SK-N-SH (cell line): ENCODE data around the gene ARHGEF39. TPM values are rescaled to one million over a fixed set of nuclear protein-coding genes. Genes with fewer than 3 reads are reported as not detected.

ENCODE experiments used
- CTCF ChIA-PET: fragments of 300-600, 350-600 bp; formaldehyde crosslinking; extraction: SDS; loops from one replicate; lab custom pipeline; 2021; lab: Yijun Ruan, JAX
- POLR2A ChIA-PET: fragments of 350-600 bp; sonication (Branson Sonifier 250); formaldehyde crosslinking; extraction: SDS; loops from one replicate; lab custom pipeline; 2020; ENCODE audit warnings: antibody characterized with exemption, inconsistent platforms; lab: Yijun Ruan, JAX
- DNase-seq: peaks from one replicate; pipeline ENCODE4 v3.0.0; 2012
- H2AFZ ChIP-seq: fragments of 200-600 bp; sonication (generic); 2 replicates; pipeline ENCODE4 v1.8.1; 2016; ENCODE audit warnings: antibody characterized with exemption, mild to moderate bottlenecking, low read depth
- H3F3A ChIP-seq: fragments of 200-600 bp; sonication (generic); replicated peaks from 2 replicates; pipeline ENCODE3; 2016; ENCODE audit warnings: antibody characterized with exemption, mild to moderate bottlenecking; ENCODE audit not compliant: insufficient read depth
- H3K27ac ChIP-seq, 2 experiments: fragments of 200-500 bp in 1 of 2; fragments of 200-600 bp in 1 of 2; sonication (Bioruptor generic) in 1 of 2; sonication (generic), shearing (Covaris generic) in 1 of 2; 2 replicates each; pipeline versions ENCODE4 v1.5.1 to v1.6.1; 2014 to 2016; ENCODE audit warnings: low read depth in 2 of 2, inconsistent platforms in 1 of 2, low read length in 1 of 2, mild to moderate bottlenecking in 1 of 2, mixed read lengths in 1 of 2
- H3K27me3 ChIP-seq: fragments of 200-600 bp; sonication (generic), shearing (Covaris generic); 2 replicates; pipeline ENCODE4 v1.6.1; 2016; ENCODE audit warnings: mixed run types; ENCODE audit not compliant: insufficient read depth
- H3K36me3 ChIP-seq, 2 experiments: fragments of 200-500 bp in 1 of 2; fragments of 200-600 bp in 1 of 2; sonication (Bioruptor generic) in 1 of 2; sonication (generic) in 1 of 2; replicated peaks in 1 of 2; 2 replicates each; pipeline versions ENCODE3 to v1.5.1; 2014 to 2016; ENCODE audit warnings: low read length in 1 of 2, mild to moderate bottlenecking in 1 of 2; ENCODE audit not compliant: insufficient read depth in 2 of 2, control insufficient read depth in 1 of 2
- H3K4me1 ChIP-seq, 2 experiments: fragments of 200-500 bp in 1 of 2; fragments of 200-600 bp in 1 of 2; sonication (Bioruptor generic) in 1 of 2; sonication (generic), shearing (Covaris generic) in 1 of 2; 2 replicates each; pipeline versions ENCODE4 v1.5.1 to v1.6.1; 2014 to 2016; ENCODE audit warnings: low read depth in 1 of 2, low read length in 1 of 2, mixed run types in 1 of 2; ENCODE audit not compliant: insufficient read depth in 2 of 2, control insufficient read depth in 1 of 2
- H3K4me2 ChIP-seq: fragments of 200-600 bp; sonication (generic), shearing (Covaris generic); 2 replicates; pipeline ENCODE4 v1.6.1; 2017; ENCODE audit warnings: mixed run types
- H3K4me3 ChIP-seq, 2 experiments: fragments of 200-500 bp in 1 of 2; fragments of 200-600 bp in 1 of 2; sonication (Bioruptor generic) in 1 of 2; sonication (generic), shearing (Covaris generic) in 1 of 2; 2 replicates each; pipeline versions ENCODE4 v1.5.1 to v1.8.1; 2014 to 2016; ENCODE audit warnings: low read depth in 2 of 2, inconsistent platforms in 1 of 2, low read length in 1 of 2, mild to moderate bottlenecking in 1 of 2, mixed read lengths in 1 of 2, moderate library complexity in 1 of 2
- H3K79me2 ChIP-seq: fragments of 200-600 bp; sonication (generic); 2 replicates; pipeline ENCODE4 v1.8.1; 2017; ENCODE audit warnings: mild to moderate bottlenecking; ENCODE audit not compliant: insufficient read depth
- H3K9ac ChIP-seq: fragments of 200-600 bp; sonication (generic); 2 replicates; pipeline ENCODE4 v1.6.1; 2017; ENCODE audit warnings: mixed run types
- H3K9me2 ChIP-seq: fragments of 200-600 bp; sonication (generic); 2 replicates; pipeline ENCODE4 v1.6.1; 2017; ENCODE audit warnings: mixed run types
- H3K9me3 ChIP-seq: fragments of 200-600 bp; sonication (generic); 2 replicates; pipeline ENCODE4 v1.6.1; 2017; ENCODE audit warnings: mixed run types, mild to moderate bottlenecking, moderate library complexity
- H4K20me1 ChIP-seq: fragments of 200-600 bp; sonication (generic); 2 replicates; pipeline ENCODE4 v1.6.1; 2017; ENCODE audit warnings: mild to moderate bottlenecking, mixed run types; ENCODE audit not compliant: insufficient read depth
- CHD2 ChIP-seq: fragments of 150-350 bp; IDR thresholded peaks from 2 replicates; pipeline ENCODE4 v1.6.1; 2018; ENCODE audit warnings: low read length; ENCODE audit not compliant: partially characterized antibody
- EP300 ChIP-seq, 2 experiments: IDR thresholded peaks; 2 replicates each; pipeline versions ENCODE4 v1.4.0 to v1.6.1; 2012; ENCODE audit warnings: borderline replicate concordance in 1 of 2, low read depth in 1 of 2, low read length in 1 of 2
- FOXJ3 ChIP-seq: sonication (generic); formaldehyde crosslinking; IDR thresholded peaks from 2 replicates; pipeline ENCODE4 v1.5.1; 2020; ENCODE audit warnings: mild to moderate bottlenecking, missing genetic modification reagents
- GABPA ChIP-seq: IDR thresholded peaks from 2 replicates; pipeline ENCODE4 v1.4.0; 2012; ENCODE audit warnings: low read depth, mild to moderate bottlenecking
- IRF3 ChIP-seq: fragments of 150-350 bp; IDR thresholded peaks from 2 replicates; pipeline ENCODE4 v1.6.1; 2016; ENCODE audit warnings: mild to moderate bottlenecking, low read depth, low read length
- JUND ChIP-seq: IDR thresholded peaks from 2 replicates; pipeline ENCODE4 v1.4.0; 2012
- MEF2A ChIP-seq: IDR thresholded peaks from 2 replicates; pipeline ENCODE4 v1.4.0; 2012; ENCODE audit warnings: low read depth, borderline replicate concordance
- NRF1 ChIP-seq: IDR thresholded peaks from 2 replicates; pipeline ENCODE4 v1.6.1; 2012; ENCODE audit warnings: low read depth, mild to moderate bottlenecking, low read length
- RAD21 ChIP-seq: IDR thresholded peaks from 2 replicates; pipeline ENCODE4 v1.6.1; 2012; ENCODE audit warnings: mild to moderate bottlenecking, low read length
- USF2 ChIP-seq: fragments of 150-350 bp; IDR thresholded peaks from 2 replicates; pipeline ENCODE4 v1.6.1; 2017; ENCODE audit warnings: antibody characterized with exemption, low read length, low read depth, borderline replicate concordance
- YY1 ChIP-seq: IDR thresholded peaks from 2 replicates; pipeline ENCODE4 v1.4.0; 2012; ENCODE audit warnings: low read depth, mild to moderate bottlenecking
- WGBS: methylation state at CpG from one replicate; pipeline ENCODE4 v1.1.6; 2017; ENCODE audit warnings: low lambda C conversion rate; 5-methylcytosine and 5-hydroxymethylcytosine counted together
- polyA plus RNA-seq, 3 experiments: library from polyadenylated mRNA; depleted of rRNA; stranded (reverse); fragments of >200 nt; gene quantifications; 2 replicates each; pipeline ENCODE4 v1.2.3, GENCODE V29; 2012

Gene ARHGEF39
- polyA plus RNA-seq, 1 of the 3 experiments (the other 2 are of a cell fraction): 4.9 TPM

GRCh38 chr9:35700942-35701341 is 35.9 kb upstream of the ARHGEF39 start (continued):
- TF ChIP-seq IRF3 (no peak), MEF2A (no peak), GABPA (no peak), NRF1 (no peak), CHD2 (no peak)

- Histone ChIP-seq H3K4me2 (no peak overlapping the region), H3K27me3 (no peaks in the 10 kb centered on the region), H3K36me3 (peaks cover 55 to 81% of the 10 kb centered on the region in 2 experiments), H3K9ac (no peak overlapping the region), H3K4me3 (no peak overlapping the region), H3F3A (peaks cover 40% of the 10 kb centered on the region), H4K20me1 (no peaks in the 10 kb centered on the region), H3K27ac (no peak overlapping the region), H2AFZ (no peak overlapping the region), H3K4me1 (no peaks in the 10 kb centered on the region), H3K79me2 (no peaks in the 10 kb centered on the region), H3K9me3 (no peaks in the 10 kb centered on the region), H3K9me2 (no peaks in the 10 kb centered on the region)
- no peak for DNase-seq
- TF ChIP-seq RAD21 (no peak), YY1 (no peak)
- POLR2A ChIA-PET: no interaction called here
- CTCF ChIA-PET: interaction anchor here (0.8 to 8.3 kb wide), 4 partner anchors 8 to 42 kb away, joined by 4 to 103 read pairs (median 22); partner anchors contain the start of genes ARHGEF39, CCDC107, CREB3 and RMRP
- WGBS: 89% methylated on average over 9 of the region's 11 CpGs
Measured at GRCh38 chr9:35700031-35700430, 35.0 kb upstream of the ARHGEF39 start.

GRCh38 chr9:35698231-35698630 is 33.2 kb upstream of the ARHGEF39 start:
- CTCF ChIA-PET: interaction anchor here (0.9 to 8.3 kb wide), 7 partner anchors 11 to 86 kb away, joined by 3 to 183 read pairs (median 30); partner anchors contain the start of genes ARHGEF39, CCDC107, CREB3 and RMRP
- Histone ChIP-seq H3K4me2 (no peak overlapping the region), H3K36me3 (peaks cover 50 to 63% of the 10 kb centered on the region in 2 experiments)

More at GRCh38 chr9:35698231-35698630, 33.2 kb upstream of the ARHGEF39 start:
- Histone ChIP-seq H3K9ac (no peak overlapping the region), H3K27ac (no peak overlapping the region), H3K9me3 (no peaks in the 10 kb centered on the region), H3K4me3 (no peak overlapping the region), H4K20me1 (no peaks in the 10 kb centered on the region), H3F3A (peaks cover 49% of the 10 kb centered on the region), H3K4me1 (no peaks in the 10 kb centered on the region), H2AFZ (no peak overlapping the region), H3K27me3 (no peaks in the 10 kb centered on the region), H3K9me2 (no peaks in the 10 kb centered on the region), H3K79me2 (no peaks in the 10 kb centered on the region)
- DNase-seq: no peak
- POLR2A ChIA-PET: no interaction called here
- WGBS: 100% methylated on average over 3 of the region's 5 CpGs
- TF ChIP-seq FOXJ3 (CRISPR knock-in tag) (no peak), EP300 (IDR thresholded peaks at IDR 0.05; ENCODE audit: borderline replicate concordance in 1 of 2, low read depth in 1 of 2, low read length in 1 of 2) (no peak), JUND (no peak), USF2 (no peak)
